ENCODE data around the gene SMS. TPM values are rescaled to one million over a fixed set of nuclear protein-coding genes. Genes with fewer than 3 reads are reported as not detected.

Gene SMS
- total and polyA plus RNA-seq, 3 donors from 2014 or later: 35.7 to 49.8 (median 38.8) TPM

DNA sequence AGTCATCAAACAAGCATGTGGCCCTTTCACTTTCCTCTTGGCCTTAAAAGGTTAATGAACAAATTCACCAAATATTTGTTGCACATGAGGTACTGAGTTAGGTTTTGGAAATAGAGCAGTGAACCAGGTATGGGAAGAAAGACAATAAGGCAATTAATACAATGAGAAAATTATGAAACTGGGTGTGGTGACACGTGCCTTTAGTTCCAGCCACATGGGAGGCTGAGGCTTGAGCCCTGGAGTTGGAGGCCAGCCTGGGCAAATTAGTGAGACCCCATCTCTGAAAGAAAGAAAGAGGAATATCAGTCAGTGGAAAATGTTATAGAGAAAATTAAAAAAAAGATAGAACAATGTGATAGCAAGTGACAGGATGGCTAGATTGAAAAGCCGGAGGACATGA is 99.7 kb downstream of the SMS start:
- 86 to 93% methylated on average over 2 of the region's 2 CpGs for WGBS, 2 donors
- H3K9me3 ChIP-seq: no peaks in the 10 kb centered on the region
- DNase-seq: no peak
- no peak overlapping the region for H3K4me3 ChIP-seq
- H3K36me3 ChIP-seq (ENCODE audit: low read depth, missing control alignments): no peaks in the 10 kb centered on the region
- intact Hi-C loops (cut with DNase I; ENCODE audit: low total_unique reads): no loop called here
- H3K27ac ChIP-seq: no peak overlapping the region
- TF ChIP-seq, protein P1, sequence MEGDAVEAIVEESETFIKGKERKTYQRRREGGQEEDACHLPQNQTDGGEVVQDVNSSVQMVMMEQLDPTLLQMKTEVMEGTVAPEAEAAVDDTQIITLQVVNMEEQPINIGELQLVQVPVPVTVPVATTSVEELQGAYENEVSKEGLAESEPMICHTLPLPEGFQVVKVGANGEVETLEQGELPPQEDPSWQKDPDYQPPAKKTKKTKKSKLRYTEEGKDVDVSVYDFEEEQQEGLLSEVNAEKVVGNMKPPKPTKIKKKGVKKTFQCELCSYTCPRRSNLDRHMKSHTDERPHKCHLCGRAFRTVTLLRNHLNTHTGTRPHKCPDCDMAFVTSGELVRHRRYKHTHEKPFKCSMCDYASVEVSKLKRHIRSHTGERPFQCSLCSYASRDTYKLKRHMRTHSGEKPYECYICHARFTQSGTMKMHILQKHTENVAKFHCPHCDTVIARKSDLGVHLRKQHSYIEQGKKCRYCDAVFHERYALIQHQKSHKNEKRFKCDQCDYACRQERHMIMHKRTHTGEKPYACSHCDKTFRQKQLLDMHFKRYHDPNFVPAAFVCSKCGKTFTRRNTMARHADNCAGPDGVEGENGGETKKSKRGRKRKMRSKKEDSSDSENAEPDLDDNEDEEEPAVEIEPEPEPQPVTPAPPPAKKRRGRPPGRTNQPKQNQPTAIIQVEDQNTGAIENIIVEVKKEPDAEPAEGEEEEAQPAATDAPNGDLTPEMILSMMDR (IDR thresholded peaks at IDR 0.05): no peak
- no peak for TF ChIP-seq POLR2A (IDR thresholded peaks at IDR 0.05)
- H3K4me1 ChIP-seq: no peaks in the 10 kb centered on the region
- H3K27me3 ChIP-seq: no peaks in the 10 kb centered on the region

DNA sequence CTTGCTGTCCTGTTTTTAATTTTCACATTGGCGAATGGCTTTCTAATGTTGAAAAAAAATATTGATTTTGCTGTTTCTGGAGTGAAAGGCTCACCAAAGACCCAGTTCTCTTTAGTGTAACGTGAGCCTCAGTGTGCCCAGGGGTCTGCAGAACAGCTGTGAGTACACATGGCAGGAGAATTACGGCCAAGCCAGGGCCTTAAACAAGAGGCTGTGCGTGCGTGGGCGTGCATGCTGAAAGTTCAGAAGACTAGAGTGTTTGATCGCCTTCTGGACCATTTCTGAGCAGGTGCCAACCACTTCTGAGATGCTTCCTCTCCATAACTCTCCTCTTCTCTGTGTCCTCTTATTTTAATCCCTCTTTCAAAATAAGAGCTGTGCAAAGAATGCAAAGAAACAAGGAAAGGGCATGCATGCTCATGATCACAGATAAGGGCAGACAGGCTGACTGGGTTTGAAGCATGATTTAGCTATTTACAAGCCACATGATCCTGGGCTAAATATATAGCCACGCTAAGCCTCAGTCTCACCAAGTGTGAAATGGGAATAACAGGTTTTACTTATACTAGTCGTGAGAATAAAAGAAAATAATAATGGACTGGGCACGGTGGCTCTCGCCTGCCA is 101.5 kb downstream of the SMS start:
- H3K4me3 ChIP-seq: no peak overlapping the region
- H3K27ac ChIP-seq: no peak overlapping the region
- intact Hi-C loops (cut with DNase I; ENCODE audit: low total_unique reads): no loop called here
- no peak for DNase-seq
- no peak for TF ChIP-seq POLR2A (IDR thresholded peaks at IDR 0.05)
- TF ChIP-seq, protein P1 (IDR thresholded peaks at IDR 0.05): no peak
- no peaks in the 10 kb centered on the region for H3K9me3 ChIP-seq
- H3K36me3 ChIP-seq (ENCODE audit: low read depth, missing control alignments): no peaks in the 10 kb centered on the region
- no peaks in the 10 kb centered on the region for H3K4me1 ChIP-seq
- H3K27me3 ChIP-seq: no peaks in the 10 kb centered on the region
- WGBS, 2 donors: 79 to 85% methylated on average over 7 to 11 of the region's 11 CpGs

DNA sequence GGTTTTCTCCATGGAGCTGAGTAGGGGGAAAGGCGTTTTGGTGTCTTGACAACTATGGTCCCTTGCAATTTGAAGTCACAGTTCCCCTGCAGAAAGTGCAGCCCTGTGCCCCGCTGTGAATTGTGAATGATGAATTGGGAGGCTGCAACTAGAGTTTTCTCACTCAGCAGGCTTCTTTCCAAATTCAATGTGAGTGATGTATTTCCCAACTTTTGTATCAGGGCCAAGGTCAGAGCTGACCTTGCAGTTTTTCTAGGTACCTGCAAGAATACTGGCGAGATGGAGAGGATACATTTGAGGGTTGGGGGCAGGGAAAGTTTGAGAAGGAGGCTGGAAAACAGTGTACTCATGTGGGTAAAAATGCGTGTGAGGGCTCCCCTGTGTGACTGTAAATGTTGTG is 103.4 kb downstream of the SMS start:
- no peaks in the 10 kb centered on the region for H3K27me3 ChIP-seq
- no peak overlapping the region for H3K27ac ChIP-seq
- H3K36me3 ChIP-seq (ENCODE audit: low read depth, missing control alignments): no peaks in the 10 kb centered on the region
- no peak for DNase-seq
- H3K4me3 ChIP-seq: no peak overlapping the region
- TF ChIP-seq, protein P1 (IDR thresholded peaks at IDR 0.05): no peak
- TF ChIP-seq POLR2A (IDR thresholded peaks at IDR 0.05): no peak
- H3K9me3 ChIP-seq: no peaks in the 10 kb centered on the region
- intact Hi-C loops (cut with DNase I; ENCODE audit: low total_unique reads): no loop called here
- 65 to 83% methylated on average over 4 of the region's 4 CpGs for WGBS, 2 donors
- no peaks in the 10 kb centered on the region for H3K4me1 ChIP-seq

Other genes starting within 250 kb of the SMS start
- not detected for gene SMPX, start 182.6 kb upstream of the SMS start, total RNA-seq
- 4.2 TPM for gene SMPX, start 182.6 kb upstream of the SMS start, polyA plus RNA-seq (ENCODE audit: insufficient read depth, low read depth, low replicate concordance)
- 10 to 100 TPM; 11.4 TPM for gene MBTPS2, start 101.1 kb upstream of the SMS start, total RNA-seq
- gene MBTPS2, start 101.1 kb upstream of the SMS start, polyA plus RNA-seq (ENCODE audit: insufficient read depth, low read depth, low replicate concordance): 8.5 TPM
- 10 to 100 TPM; 11.7 to 15.6 TPM for gene YY2, start 84.7 kb upstream of the SMS start, total RNA-seq
- 8.3 TPM for gene YY2, start 84.7 kb upstream of the SMS start, polyA plus RNA-seq (ENCODE audit: insufficient read depth, low read depth, low replicate concordance)
- under 1 TPM; 0.31 to 0.37 TPM for gene PHEX, start 91.6 kb downstream of the SMS start, total RNA-seq
- 0.24 TPM for gene PHEX, start 91.6 kb downstream of the SMS start, polyA plus RNA-seq (ENCODE audit: insufficient read depth, low read depth, low replicate concordance)

All from testis (tissue), 3 donors.